ENCODE measurements around the gene WDR72. TPM values are rescaled to one million over a fixed set of nuclear protein-coding genes. Genes with fewer than 3 reads are reported as not detected.

The WDR72 gene
- total and polyA plus RNA-seq, 2 of the 8 experiments (the other 6 are each of a cell fraction or from before 2014, with no cell fraction given): 1.2 to 1.9 TPM

DNA sequence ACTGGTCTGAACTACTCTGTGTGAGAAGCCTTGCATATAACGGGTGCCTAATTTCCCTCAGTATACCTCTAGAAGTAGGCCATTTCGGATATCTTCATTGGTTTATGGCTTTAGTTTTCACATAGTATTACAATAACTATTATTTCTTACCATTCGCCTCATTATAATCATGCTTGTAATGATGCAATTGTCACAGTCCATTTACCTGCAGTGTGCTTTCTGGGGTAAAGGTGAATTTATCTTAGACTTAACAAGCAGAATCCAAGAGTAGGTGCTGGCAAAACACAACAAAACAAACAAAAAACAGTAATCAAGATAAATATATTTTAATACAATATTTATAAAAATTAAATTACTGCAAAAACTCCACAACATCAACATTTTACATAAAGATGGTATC is 246.0 kb downstream of the WDR72 start (continued):
- TF ChIP-seq EZH2 (IDR thresholded peaks at IDR 0.05; ENCODE audit: low read depth, low read length, severe bottlenecking): no peak
